Caco-2 (cell line): Measurements from ENCODE around the gene SPOCK1. TPM values are rescaled to one million over a fixed set of nuclear protein-coding genes. Genes with fewer than 3 reads are reported as not detected.
"Not testable (repeated sequence)": the region's sequence is repeated elsewhere in the genome, so short reads cannot be mapped to it uniquely, and the experiment has no call there.

Experiments used
- Bru-seq: library from RNA; stranded (reverse); fragments of 400-500 nt; gene quantifications from one replicate; lab custom pipeline; 2021; lab: Mats Ljungman, UMichigan
- BruChase-seq, 2 experiments: library from RNA; stranded (reverse); fragments of 400-500 nt; gene quantifications; one replicate each; lab custom pipeline; 2021; lab: Mats Ljungman, UMichigan
- BruUV-seq: library from RNA; stranded (reverse); fragments of 400-500 nt; replicated peaks from 2 replicates; lab custom pipeline; 2021; lab: Mats Ljungman, UMichigan
- CTCF ChIA-PET: fragments of 300-600 bp; sonication (Branson Sonifier 250); formaldehyde crosslinking; loops from one replicate; lab custom pipeline; 2022; ENCODE audit warnings: antibody characterized with exemption; lab: Charles Lee
- POLR2A ChIA-PET: fragments of 300-600 bp; sonication (Branson Sonifier 250); formaldehyde crosslinking; loops from one replicate; lab custom pipeline; 2022; ENCODE audit warnings: antibody characterized with exemption; lab: Charles Lee
- DNase-seq, 2 experiments: peaks; one replicate each; pipeline versions ENCODE4 v3.0.0 to v3.0.0-alpha.2; 2020 to 2022
- H3K27me3 ChIP-seq: replicated peaks from 2 replicates; pipeline ENCODE4 v1.6.0; 2011; ENCODE audit warnings: low read length; ENCODE audit not compliant: control insufficient read depth, insufficient read depth
- H3K36me3 ChIP-seq: 2 replicates; pipeline ENCODE4 v1.5.1; 2011; ENCODE audit warnings: low read length; ENCODE audit not compliant: control insufficient read depth, insufficient read depth
- H3K4me1 ChIP-seq: fragments of 250-450 bp; sonication (Bioruptor Pico); 2 replicates; pipeline ENCODE4 v1.5.1; 2020; ENCODE audit warnings: mild to moderate bottlenecking
- H3K4me3 ChIP-seq: 2 replicates; pipeline ENCODE4 v1.5.1; 2011; ENCODE audit warnings: low read depth, mild to moderate bottlenecking, control low read depth, low read length
- H3K9me3 ChIP-seq: fragments of 250-450 bp; sonication (Bioruptor Pico); 2 replicates; pipeline ENCODE4 v1.5.1; 2020; ENCODE audit warnings: mild to moderate bottlenecking, moderate library complexity
- H3K27ac Mint-ChIP-seq: one replicate; pipeline ENCODE4 v1.8.0; 2022; ENCODE audit warnings: mixed read lengths; ENCODE audit not compliant: unreplicated experiment
- H3K27me3 Mint-ChIP-seq: one replicate; pipeline ENCODE4 v1.8.0; 2022; ENCODE audit warnings: mixed read lengths; ENCODE audit not compliant: insufficient read depth, unreplicated experiment
- H3K36me3 Mint-ChIP-seq: one replicate; pipeline ENCODE4 v1.8.0; 2022; ENCODE audit warnings: mild to moderate bottlenecking, mixed read lengths; ENCODE audit not compliant: insufficient read depth, unreplicated experiment
- H3K4me1 Mint-ChIP-seq: one replicate; pipeline ENCODE4 v1.8.0; 2022; ENCODE audit warnings: low read depth, mixed read lengths; ENCODE audit not compliant: unreplicated experiment
- H3K4me3 Mint-ChIP-seq: one replicate; pipeline ENCODE4 v1.8.0; 2022; ENCODE audit warnings: mild to moderate bottlenecking, moderate library complexity, mixed read lengths; ENCODE audit not compliant: unreplicated experiment
- H3K9me3 Mint-ChIP-seq: one replicate; pipeline ENCODE4 v1.8.0; 2022; ENCODE audit warnings: mixed read lengths; ENCODE audit not compliant: unreplicated experiment
- intact Hi-C: fragments of 100-400 bp; cut with micrococcal nuclease; formaldehyde crosslinking; loops from one replicate; pipeline ENCODE4 v1.10.0; 2022; ENCODE audit not compliant: unreplicated experiment
- long read RNA-seq: library from polyadenylated mRNA; stranded (forward); transcript quantifications from one replicate; pipeline ENCODE4 v2.0.0, GENCODE V29; 2022
- total RNA-seq: library from RNA; stranded (reverse); gene quantifications from 2 replicates; pipeline ENCODE4 v1.2.3, GENCODE V29; 2022
- TF ChIP-seq, protein P1 (sequence below), 2 experiments: fragments of 200-600 bp in 1 of 2; IDR thresholded peaks; 1 replicate in 1 of 2; 2 replicates in 1 of 2; pipeline versions ENCODE4 v1.5.1 to v1.8.0; 2011 to 2022; ENCODE audit warnings: antibody characterized with exemption in 1 of 2, control low read depth in 1 of 2, inconsistent platforms in 1 of 2, low read depth in 1 of 2, low read length in 1 of 2, mild to moderate bottlenecking in 1 of 2, moderate library complexity in 1 of 2; ENCODE audit not compliant: insufficient read depth in 1 of 2, severe bottlenecking in 1 of 2, unreplicated experiment in 1 of 2

SPOCK1 gene
- total RNA-seq = not detected in 2 replicates
- percentile 8 among the genes with signal in this experiment for Bru-seq, nascent RNA
- percentile 12 among the genes with signal in this experiment for BruChase-seq, experiment 1, labeled RNA remaining after a 2-hour chase
- BruChase-seq, experiment 2, labeled RNA remaining after a 6-hour chase = percentile 10 among the genes with signal in this experiment
- long read RNA-seq, partial matches to known transcripts = 1 of 1 reads
- long read RNA-seq, other reads (novel, unspliced or antisense) = 0 of 1 reads

- TF ChIP-seq, protein P1, sequence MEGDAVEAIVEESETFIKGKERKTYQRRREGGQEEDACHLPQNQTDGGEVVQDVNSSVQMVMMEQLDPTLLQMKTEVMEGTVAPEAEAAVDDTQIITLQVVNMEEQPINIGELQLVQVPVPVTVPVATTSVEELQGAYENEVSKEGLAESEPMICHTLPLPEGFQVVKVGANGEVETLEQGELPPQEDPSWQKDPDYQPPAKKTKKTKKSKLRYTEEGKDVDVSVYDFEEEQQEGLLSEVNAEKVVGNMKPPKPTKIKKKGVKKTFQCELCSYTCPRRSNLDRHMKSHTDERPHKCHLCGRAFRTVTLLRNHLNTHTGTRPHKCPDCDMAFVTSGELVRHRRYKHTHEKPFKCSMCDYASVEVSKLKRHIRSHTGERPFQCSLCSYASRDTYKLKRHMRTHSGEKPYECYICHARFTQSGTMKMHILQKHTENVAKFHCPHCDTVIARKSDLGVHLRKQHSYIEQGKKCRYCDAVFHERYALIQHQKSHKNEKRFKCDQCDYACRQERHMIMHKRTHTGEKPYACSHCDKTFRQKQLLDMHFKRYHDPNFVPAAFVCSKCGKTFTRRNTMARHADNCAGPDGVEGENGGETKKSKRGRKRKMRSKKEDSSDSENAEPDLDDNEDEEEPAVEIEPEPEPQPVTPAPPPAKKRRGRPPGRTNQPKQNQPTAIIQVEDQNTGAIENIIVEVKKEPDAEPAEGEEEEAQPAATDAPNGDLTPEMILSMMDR (IDR thresholded peaks at IDR 0.05; ENCODE audit: insufficient read depth in 1 of 2, low read depth in 1 of 2, low read length in 1 of 2, severe bottlenecking in 1 of 2, unreplicated experiment in 1 of 2) = peak; percentile 34 to 59
- Histone ChIP-seq H3K4me1 (no peaks in the 10 kb centered on the region), H3K9me3 (no peaks in the 10 kb centered on the region), H3K36me3 (no peaks in the 10 kb centered on the region), H3K4me3 (no peak within 1 kb of the TSS), H3K27me3 (no peaks in the 10 kb centered on the region; the same call in 1 of the 2 replicates)
- peak in 1 of 2 experiments; percentile 71 for DNase-seq
- CTCF ChIA-PET = interaction anchor here (0.5 kb wide), 1 partner anchor 179 kb away, joined by 4 read pairs; no protein-coding TSS in a partner anchor
- Mint-ChIP-seq H3K4me3 (no peak within 1 kb of the TSS), H3K9me3 (no peaks in the 10 kb centered on the region), H3K27ac (no peak within 1 kb of the TSS), H3K4me1 (no peaks in the 10 kb centered on the region), H3K27me3 (peaks cover 8% of the 10 kb centered on the region), H3K36me3 (no peaks in the 10 kb centered on the region)
- intact Hi-C loops = loop anchor here (5.0 kb wide), 1 partner anchor 152 kb away; no protein-coding TSS in a partner anchor
- POLR2A ChIA-PET = no interaction called here
- BruUV-seq = no TSS peak
Observed at GRCh38 chr5:137498736-137499505, at the start of gene SPOCK1. Gene SPOCK1 (minus strand): TSS chr5:137499326.

- Histone ChIP-seq H3K27me3 (no peaks in the 10 kb centered on the region), H3K4me3 (no peak overlapping the region), H3K36me3 (no peaks in the 10 kb centered on the region), H3K9me3 (no peaks in the 10 kb centered on the region), H3K4me1 (no peaks in the 10 kb centered on the region)
- Mint-ChIP-seq H3K36me3 (no peaks in the 10 kb centered on the region), H3K4me1 (no peaks in the 10 kb centered on the region), H3K27me3 (peaks cover 15% of the 10 kb centered on the region), H3K4me3 (no peak overlapping the region), H3K9me3 (no peaks in the 10 kb centered on the region), H3K27ac (no peak overlapping the region)
- ChIA-PET POLR2A (no interaction called here), CTCF (no interaction called here)
- intact Hi-C loops = no loop called here
- DNase-seq = no peak
- TF ChIP-seq, protein P1 (IDR thresholded peaks at IDR 0.05; ENCODE audit: insufficient read depth in 1 of 2, low read depth in 1 of 2, low read length in 1 of 2, severe bottlenecking in 1 of 2, unreplicated experiment in 1 of 2) = no peak
- BruUV-seq = no TSS peak
Observed at GRCh38 chr5:137545956-137546355, 46.8 kb upstream of the SPOCK1 start.

GRCh38 chr5:137535449-137535848, 36.3 kb upstream of the SPOCK1 start:
- H3K4me1 ChIP-seq, POLR2A ChIA-PET, H3K4me1 Mint-ChIP-seq, H3K9me3 ChIP-seq, DNase-seq, H3K27ac Mint-ChIP-seq, H3K4me3 ChIP-seq, BruUV-seq, intact Hi-C loops, H3K4me3 Mint-ChIP-seq, H3K36me3 Mint-ChIP-seq, H3K9me3 Mint-ChIP-seq, H3K27me3 ChIP-seq, H3K36me3 ChIP-seq, CTCF ChIA-PET: not testable (repeated sequence)
- H3K27me3 Mint-ChIP-seq = peaks cover 14% of the 10 kb centered on the region
